GM12872 (cell line): Measurements from ENCODE around the gene KATNB1.

Experiments used
- TF ChIP-seq, protein P1 (sequence below): IDR thresholded peaks from 3 replicates; pipeline ENCODE4 v1.5.1; 2011; ENCODE audit warnings: low read depth, mild to moderate bottlenecking, low read length, moderate library complexity; ENCODE audit not compliant: insufficient read depth

KATNB1 gene

DNA sequence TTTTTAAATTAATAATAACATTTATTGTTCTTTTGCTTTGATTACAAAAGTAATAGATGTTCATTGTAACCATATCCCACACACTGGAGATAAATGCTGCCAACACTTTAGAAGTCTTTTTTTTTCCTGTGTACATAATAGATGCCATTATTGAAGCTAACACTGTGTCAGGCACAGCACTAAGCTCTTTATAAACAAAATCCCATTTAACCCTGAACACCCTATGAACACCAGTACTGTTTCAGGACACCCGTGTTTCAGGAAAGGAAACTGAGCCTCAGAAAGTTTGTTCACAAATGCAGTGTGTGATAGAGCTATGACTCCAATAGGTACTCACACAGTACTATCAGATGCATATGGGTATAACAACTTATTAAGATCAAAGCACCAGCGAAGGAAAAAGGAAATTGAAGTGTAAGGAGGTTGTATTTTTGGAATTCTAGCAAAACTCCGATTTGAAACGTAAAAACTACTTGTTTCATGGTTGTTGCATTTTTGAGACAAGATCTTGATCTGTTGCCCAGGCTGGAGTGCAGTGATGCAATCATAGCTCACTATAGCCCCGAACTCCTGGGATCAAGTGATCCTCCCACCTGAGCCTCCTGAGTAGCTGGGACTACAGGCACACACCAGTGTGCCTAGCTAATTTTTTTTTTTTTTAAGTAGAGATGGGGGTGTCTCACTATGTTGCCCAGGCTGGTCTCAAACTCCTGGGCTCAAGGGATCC is 68.7 kb downstream of the KATNB1 start:
- TF ChIP-seq, protein P1, sequence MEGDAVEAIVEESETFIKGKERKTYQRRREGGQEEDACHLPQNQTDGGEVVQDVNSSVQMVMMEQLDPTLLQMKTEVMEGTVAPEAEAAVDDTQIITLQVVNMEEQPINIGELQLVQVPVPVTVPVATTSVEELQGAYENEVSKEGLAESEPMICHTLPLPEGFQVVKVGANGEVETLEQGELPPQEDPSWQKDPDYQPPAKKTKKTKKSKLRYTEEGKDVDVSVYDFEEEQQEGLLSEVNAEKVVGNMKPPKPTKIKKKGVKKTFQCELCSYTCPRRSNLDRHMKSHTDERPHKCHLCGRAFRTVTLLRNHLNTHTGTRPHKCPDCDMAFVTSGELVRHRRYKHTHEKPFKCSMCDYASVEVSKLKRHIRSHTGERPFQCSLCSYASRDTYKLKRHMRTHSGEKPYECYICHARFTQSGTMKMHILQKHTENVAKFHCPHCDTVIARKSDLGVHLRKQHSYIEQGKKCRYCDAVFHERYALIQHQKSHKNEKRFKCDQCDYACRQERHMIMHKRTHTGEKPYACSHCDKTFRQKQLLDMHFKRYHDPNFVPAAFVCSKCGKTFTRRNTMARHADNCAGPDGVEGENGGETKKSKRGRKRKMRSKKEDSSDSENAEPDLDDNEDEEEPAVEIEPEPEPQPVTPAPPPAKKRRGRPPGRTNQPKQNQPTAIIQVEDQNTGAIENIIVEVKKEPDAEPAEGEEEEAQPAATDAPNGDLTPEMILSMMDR, result no peak

DNA sequence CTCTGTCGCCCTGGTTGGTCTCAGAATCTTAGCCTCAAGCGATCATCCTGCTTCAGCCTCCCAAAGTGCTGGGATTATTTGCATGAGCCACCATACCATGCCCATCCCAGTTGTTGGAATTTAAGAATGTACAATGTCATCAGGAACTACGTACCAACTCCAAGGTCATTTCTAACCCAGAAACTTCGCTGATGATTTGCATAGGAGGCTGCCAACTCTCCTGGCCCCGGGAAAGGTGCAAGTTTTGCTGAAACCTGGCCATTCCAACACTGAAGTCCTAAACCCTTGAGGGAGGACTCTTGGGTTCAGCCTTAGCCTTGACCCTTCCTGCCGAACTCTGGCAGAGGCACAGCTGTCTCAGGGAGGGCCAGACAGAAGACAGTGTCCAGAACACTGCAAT is 69.6 kb downstream of the KATNB1 start:
- TF ChIP-seq, protein P1, result no peak
